B cell (primary cell): ENCODE results near the gene KPNA4. TPM values are rescaled to one million over a fixed set of nuclear protein-coding genes. Genes with fewer than 3 reads are reported as not detected.

Experiments used
- ATAC-seq: fragments of 200-7000 bp; cut with Tn5 transposase; one replicate; pipeline ENCODE4 v1.10.0; 2021; ENCODE audit warnings: low read depth, mild to moderate bottlenecking, moderate number of reproducible peaks, moderate library complexity
- CTCF ChIA-PET: fragments of 350-600 bp; sonication (Branson Sonifier 250); formaldehyde crosslinking; loops from one replicate; lab custom pipeline; 2021; ENCODE audit warnings: antibody characterized with exemption, inconsistent platforms; lab: Charles Lee
- POLR2A ChIA-PET: fragments of 350-600 bp; sonication (Branson Sonifier 250); formaldehyde crosslinking; loops from one replicate; lab custom pipeline; 2021; ENCODE audit warnings: antibody characterized with exemption; lab: Charles Lee
- DNase-seq: peaks from one replicate; pipeline ENCODE4 v3.0.0; 2013
- H2AFZ ChIP-seq: 2 replicates; pipeline ENCODE4 v1.6.1; 2012; ENCODE audit warnings: mild to moderate bottlenecking, low read depth, low read length; ENCODE audit not compliant: insufficient read depth, poor library complexity, severe bottlenecking
- H3K27ac ChIP-seq, 2 donors: 1 replicate in 1 of 2; 2 replicates in 1 of 2; pipeline ENCODE4 v1.5.1; 2012 to 2013; ENCODE audit warnings: low read length in 2 of 2, mild to moderate bottlenecking in 2 of 2, moderate library complexity in 1 of 2
- H3K27me3 ChIP-seq, 4 experiments: fragments of 200-600 bp in 1 of 4; sonication (generic) in 1 of 4; replicated peaks in 1 of 4; 1 replicate in 2 of 4; 2 replicates in 2 of 4; pipeline versions ENCODE4 v1.6.1 to v1.7.0; 2013 to 2016; ENCODE audit warnings: low read length in 3 of 4, mild to moderate bottlenecking in 2 of 4, mixed read lengths in 1 of 4, moderate library complexity in 1 of 4; ENCODE audit not compliant: insufficient read depth in 4 of 4, control insufficient read depth in 3 of 4; ENCODE audit errors: control extremely low read depth in 1 of 4
- H3K36me3 ChIP-seq, 2 experiments: replicated peaks in 1 of 2; 1 replicate in 1 of 2; 2 replicates in 1 of 2; pipeline versions ENCODE4 v1.6.1 to v1.7.1; 2013; ENCODE audit warnings: low read length in 1 of 2; ENCODE audit not compliant: insufficient read depth in 2 of 2, control insufficient read depth in 1 of 2; ENCODE audit errors: control extremely low read depth in 1 of 2, extremely low read depth in 1 of 2
- H3K4me1 ChIP-seq, 2 donors: fragments of 200-600 bp in 1 of 2; sonication (generic) in 1 of 2; 1 replicate in 1 of 2; 2 replicates in 1 of 2; pipeline versions ENCODE4 v1.5.1 to v1.6.1; 2013 to 2017; ENCODE audit warnings: low read length in 2 of 2; ENCODE audit not compliant: control insufficient read depth in 2 of 2, insufficient read depth in 2 of 2
- H3K4me2 ChIP-seq: replicated peaks from 2 replicates; pipeline ENCODE3; 2012; ENCODE audit warnings: mild to moderate bottlenecking, low read depth, low read length; ENCODE audit not compliant: poor library complexity, severe bottlenecking
- H3K4me3 ChIP-seq, 5 experiments: fragments of 200-600 bp in 1 of 5; sonication (generic) in 1 of 5; 1 replicate in 3 of 5; 2 replicates in 2 of 5; pipeline versions ENCODE4 v1.5.1 to v1.7.0; 2011 to 2016; ENCODE audit warnings: low read length in 4 of 5, mild to moderate bottlenecking in 4 of 5, low read depth in 2 of 5, control low read depth in 1 of 5, moderate library complexity in 1 of 5; ENCODE audit not compliant: insufficient read depth in 1 of 5; ENCODE audit errors: control extremely low read depth in 1 of 5, extremely low read depth in 1 of 5
- H3K79me2 ChIP-seq: fragments of 200-600 bp; sonication (generic); one replicate; pipeline ENCODE4 v1.6.0; 2016; ENCODE audit warnings: low read length; ENCODE audit not compliant: control insufficient read depth, insufficient read depth
- H3K9ac ChIP-seq: fragments of 200-600 bp; sonication (generic); 2 replicates; pipeline ENCODE4 v1.6.1; 2017; ENCODE audit warnings: mild to moderate bottlenecking, low read length, moderate library complexity
- H3K9me3 ChIP-seq, 3 donors: one replicate each; pipeline versions ENCODE4 v1.6.1 to v1.7.1; 2013; ENCODE audit warnings: low read length in 2 of 3; ENCODE audit not compliant: control insufficient read depth in 2 of 3, insufficient read depth in 1 of 3; ENCODE audit errors: control extremely low read depth in 1 of 3
- H4K20me1 ChIP-seq: 2 replicates; pipeline ENCODE4 v1.6.0; 2012; ENCODE audit warnings: mild to moderate bottlenecking, low read length; ENCODE audit not compliant: insufficient read depth, control insufficient read depth, poor library complexity, severe bottlenecking
- H3K27ac Mint-ChIP-seq: one replicate; pipeline ENCODE4 v1.8.0; 2021; ENCODE audit warnings: mixed read lengths
- H3K27me3 Mint-ChIP-seq: one replicate; pipeline ENCODE4 v1.8.0; 2021; ENCODE audit warnings: mixed read lengths
- H3K4me1 Mint-ChIP-seq: one replicate; pipeline ENCODE4 v1.8.0; 2021; ENCODE audit warnings: mixed read lengths
- H3K4me3 Mint-ChIP-seq: one replicate; pipeline ENCODE4 v1.8.0; 2021; ENCODE audit warnings: mixed read lengths
- H3K9me3 Mint-ChIP-seq: one replicate; pipeline ENCODE4 v1.8.0; 2022; ENCODE audit warnings: mixed read lengths; ENCODE audit not compliant: insufficient read depth
- EZH2 ChIP-seq: IDR thresholded peaks from 2 replicates; pipeline ENCODE4 v1.6.1; 2012; ENCODE audit warnings: borderline replicate concordance, low read depth, mild to moderate bottlenecking, moderate library complexity, low read length; ENCODE audit not compliant: insufficient read depth, poor library complexity, severe bottlenecking
- WGBS: methylation state at CpG from one replicate; pipeline ENCODE4 v1.1.5; 2013; ENCODE audit warnings: missing lambda C conversion rate; ENCODE audit not compliant: insufficient coverage; 5-methylcytosine and 5-hydroxymethylcytosine counted together
- intact Hi-C: fragments of 100-400 bp; cut with micrococcal nuclease; formaldehyde crosslinking; loops from one replicate; pipeline ENCODE4 v1.10.0; 2022
- polyA plus RNA-seq: library from polyadenylated mRNA; depleted of rRNA; stranded (reverse); fragments of >200 nt; gene quantifications from 2 replicates; pipeline ENCODE4 v1.2.3, GENCODE V29; 2012
- total RNA-seq, 2 donors: library from RNA; stranded (reverse); fragments of 120-200 nt in 1 of 2; gene quantifications; 1 replicate in 1 of 2; 2 replicates in 1 of 2; pipeline versions ENCODE4 v1.2.3 to v1.2.4, GENCODE V29; 2013 to 2022
- TF ChIP-seq, protein P1 (sequence below): fragments of 200-600 bp; IDR thresholded peaks from one replicate; pipeline ENCODE4 v1.8.0; 2022; ENCODE audit warnings: antibody characterized with exemption, mild to moderate bottlenecking

The KPNA4 gene
- total and polyA plus RNA-seq, 2 donors (not counting 1 experiment from before 2014, with no cell fraction given), result 9.6 to 55.1 TPM

DNA sequence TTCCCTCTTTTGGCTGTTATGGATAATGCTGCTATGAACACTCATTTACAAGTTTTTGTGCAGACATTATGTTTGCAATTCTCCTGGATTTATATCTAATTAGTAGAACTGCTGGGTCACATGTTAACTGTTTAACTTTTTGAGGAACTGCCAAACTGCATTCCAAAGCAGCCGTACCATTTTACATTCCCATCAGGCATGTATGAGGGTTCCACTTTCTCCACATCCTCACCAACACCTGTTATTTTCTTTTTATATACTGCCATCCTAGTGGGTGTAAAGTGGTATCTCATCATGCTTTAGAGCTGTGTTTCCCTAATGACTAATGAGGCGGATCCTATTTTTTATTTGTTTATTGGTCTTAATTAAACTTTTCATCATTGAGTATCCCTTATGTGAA lies 9.2 kb downstream of the KPNA4 start:
- Histone ChIP-seq H4K20me1 (peaks cover 85% of the 10 kb centered on the region), H3K36me3 (no peaks in the 10 kb centered on the region), H3K4me1 (peaks cover under 1 to 24% of the 10 kb centered on the region in 2 donors), H2AFZ (no peak overlapping the region), H3K9ac (no peak overlapping the region), H3K27ac (no peak overlapping the region), H3K79me2 (peaks cover 100% of the 10 kb centered on the region), H3K4me2 (no peak overlapping the region), H3K9me3 (peaks cover 0 to 3% (median 0%) of the 10 kb centered on the region in 3 donors), H3K27me3 (no peaks in the 10 kb centered on the region), H3K4me3 (no peak overlapping the region)
- no peaks in the 10 kb centered on the region for H3K27me3 Mint-ChIP-seq
- ATAC-seq (no peak), DNase-seq (no peak)
- peaks cover 57% of the 10 kb centered on the region for H3K4me1 Mint-ChIP-seq
- no peak overlapping the region for H3K4me3 Mint-ChIP-seq
- ChIA-PET POLR2A (interaction anchor here (0.6 kb wide), 1 partner anchor 147 kb away, joined by 5 read pairs; no protein-coding TSS in a partner anchor), CTCF (no interaction called here)
- no peaks in the 10 kb centered on the region for H3K9me3 Mint-ChIP-seq
- TF ChIP-seq EZH2, result no peak
- TF ChIP-seq, protein P1, sequence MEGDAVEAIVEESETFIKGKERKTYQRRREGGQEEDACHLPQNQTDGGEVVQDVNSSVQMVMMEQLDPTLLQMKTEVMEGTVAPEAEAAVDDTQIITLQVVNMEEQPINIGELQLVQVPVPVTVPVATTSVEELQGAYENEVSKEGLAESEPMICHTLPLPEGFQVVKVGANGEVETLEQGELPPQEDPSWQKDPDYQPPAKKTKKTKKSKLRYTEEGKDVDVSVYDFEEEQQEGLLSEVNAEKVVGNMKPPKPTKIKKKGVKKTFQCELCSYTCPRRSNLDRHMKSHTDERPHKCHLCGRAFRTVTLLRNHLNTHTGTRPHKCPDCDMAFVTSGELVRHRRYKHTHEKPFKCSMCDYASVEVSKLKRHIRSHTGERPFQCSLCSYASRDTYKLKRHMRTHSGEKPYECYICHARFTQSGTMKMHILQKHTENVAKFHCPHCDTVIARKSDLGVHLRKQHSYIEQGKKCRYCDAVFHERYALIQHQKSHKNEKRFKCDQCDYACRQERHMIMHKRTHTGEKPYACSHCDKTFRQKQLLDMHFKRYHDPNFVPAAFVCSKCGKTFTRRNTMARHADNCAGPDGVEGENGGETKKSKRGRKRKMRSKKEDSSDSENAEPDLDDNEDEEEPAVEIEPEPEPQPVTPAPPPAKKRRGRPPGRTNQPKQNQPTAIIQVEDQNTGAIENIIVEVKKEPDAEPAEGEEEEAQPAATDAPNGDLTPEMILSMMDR, result no peak
- no peak overlapping the region for H3K27ac Mint-ChIP-seq
- no CpG with 5 or more reads among the region's 2 CpGs for WGBS
- intact Hi-C loops, result no loop called here

DNA sequence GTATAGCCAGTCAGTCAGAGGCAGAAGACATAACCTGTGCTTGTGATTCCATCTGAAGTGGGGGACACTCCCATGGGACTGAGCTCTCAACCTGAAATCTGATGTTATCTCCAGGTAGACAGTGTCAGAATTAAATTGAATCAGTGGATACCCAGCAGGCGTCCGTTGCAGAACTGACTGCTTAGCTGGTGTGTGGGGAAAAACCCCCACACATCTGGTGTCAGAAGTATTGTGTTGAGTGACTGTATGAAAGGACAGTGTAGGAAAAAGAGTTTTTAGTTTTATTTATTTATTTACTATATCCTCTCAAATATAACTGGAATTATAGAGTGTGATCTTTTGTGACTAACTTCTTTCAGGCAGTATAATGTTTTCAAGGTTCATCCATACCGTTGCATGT lies 10.4 kb downstream of the KPNA4 start:
- no peak overlapping the region for H3K4me3 Mint-ChIP-seq

More for the DNA sequence above, 10.4 kb downstream of the KPNA4 start:
- ChIA-PET POLR2A (no interaction called here), CTCF (no interaction called here)
- H4K20me1 ChIP-seq, result peaks cover 90% of the 10 kb centered on the region
- H3K4me3 ChIP-seq, result no peak overlapping the region
- H3K36me3 ChIP-seq, result no peaks in the 10 kb centered on the region
- no CpG with 5 or more reads among the region's 3 CpGs for WGBS
- H3K27ac ChIP-seq, result no peak overlapping the region
- peaks cover 100% of the 10 kb centered on the region for H3K79me2 ChIP-seq
- ATAC-seq (no peak), DNase-seq (no peak)
- peaks cover 0 to 4% (median 3%) of the 10 kb centered on the region in 3 donors for H3K9me3 ChIP-seq
- Mint-ChIP-seq H3K27me3 (no peaks in the 10 kb centered on the region), H3K27ac (no peak overlapping the region), H3K4me1 (peaks cover 55% of the 10 kb centered on the region), H3K9me3 (no peaks in the 10 kb centered on the region)
- H2AFZ ChIP-seq, result no peak overlapping the region
- no peak overlapping the region for H3K9ac ChIP-seq
- H3K4me1 ChIP-seq, result peaks cover 0 to 17% of the 10 kb centered on the region in 2 donors
- no peak overlapping the region for H3K4me2 ChIP-seq
- TF ChIP-seq, protein P1, result no peak
- no peak for TF ChIP-seq EZH2
- H3K27me3 ChIP-seq, result no peaks in the 10 kb centered on the region
- intact Hi-C loops, result no loop called here
